GF-D8 (cell line): ENCODE data around the gene AXDND1.

ENCODE experiments used
- DNase-seq: peaks from one replicate; lab custom pipeline; 2025; lab: John Stamatoyannopoulos, UW

AXDND1 gene

GRCh38 chr1:179583771-179584320 lies 218.1 kb downstream of the AXDND1 start:
- DNase-seq, result no peak

GRCh38 chr1:179586107-179586823 lies 220.5 kb downstream of the AXDND1 start:
- no peak for DNase-seq

- DNase-seq, result no peak
These were observed 221.6 kb downstream of the AXDND1 start for GRCh38 chr1:179587336-179587735.

- no peak for DNase-seq
These were observed 222.8 kb downstream of the AXDND1 start for GRCh38 chr1:179588425-179589024.

GRCh38 chr1:179589509-179589908 lies 223.7 kb downstream of the AXDND1 start:
- DNase-seq, result no peak

- DNase-seq, result no peak
These were observed 224.9 kb downstream of the AXDND1 start for GRCh38 chr1:179590671-179591070.

- DNase-seq, result no peak
These were observed 225.5 kb downstream of the AXDND1 start for GRCh38 chr1:179591253-179591591.

- DNase-seq, result no peak
These were observed 226.1 kb downstream of the AXDND1 start, which contains the start of gene TDRD5 for GRCh38 chr1:179591592-179592580. TDRD5 (plus strand) TSS chr1:179591832; CDS start chr1:179592616, 784 bp downstream.

- no peak for DNase-seq
These were observed 232.9 kb downstream of the AXDND1 start for GRCh38 chr1:179598631-179599030.

- DNase-seq, result no peak
These were observed 234.0 kb downstream of the AXDND1 start for GRCh38 chr1:179599623-179600249.

- no peak for DNase-seq
These were observed 235.3 kb downstream of the AXDND1 start for GRCh38 chr1:179601093-179601492.
